HepG2 (cell line): ENCODE measurements around the gene ANO10. TPM values are rescaled to one million over a fixed set of nuclear protein-coding genes. Genes with fewer than 3 reads are reported as not detected.
A peak's percentile ranks its signal among the peaks of the same experiment; 100 is the strongest.

Experiments
- BCL6 ChIP-seq: IDR thresholded peaks from 2 replicates; pipeline ENCODE4 v1.6.1; 2016; ENCODE audit warnings: missing genetic modification reagents, missing compliant biosample characterization
- CEBPB ChIP-seq: IDR thresholded peaks from 2 replicates; pipeline ENCODE4 v1.6.1; 2011; ENCODE audit warnings: low read depth, low read length, improper control_type of control experiment, borderline replicate concordance
- FOSL2 ChIP-seq: sonication (generic); formaldehyde crosslinking; IDR thresholded peaks from 2 replicates; pipeline ENCODE4 v1.4.0; 2020; ENCODE audit warnings: missing genetic modification reagents
- JDP2 ChIP-seq: sonication (generic); formaldehyde crosslinking; IDR thresholded peaks from 2 replicates; pipeline ENCODE4 v1.8.1; 2022; ENCODE audit warnings: missing genetic modification reagents, borderline replicate concordance
- MIXL1 ChIP-seq: IDR thresholded peaks from 2 replicates; pipeline ENCODE4 v1.6.1; 2016
- MYNN ChIP-seq: sonication (generic); formaldehyde crosslinking; IDR thresholded peaks from 2 replicates; pipeline ENCODE4 v1.4.0; 2020; ENCODE audit warnings: mild to moderate bottlenecking, low read depth, missing genetic modification reagents
- SP5 ChIP-seq: IDR thresholded peaks from 2 replicates; pipeline ENCODE4 v1.6.1; 2016; ENCODE audit warnings: low read depth, borderline replicate concordance
- STAT5B ChIP-seq: sonication (generic); formaldehyde crosslinking; IDR thresholded peaks from 2 replicates; pipeline ENCODE4 v1.4.0; 2020; ENCODE audit warnings: missing genetic modification reagents
- ZMYM2 ChIP-seq: sonication (generic); formaldehyde crosslinking; IDR thresholded peaks from 2 replicates; pipeline ENCODE4 v1.8.0; 2022; ENCODE audit warnings: mild to moderate bottlenecking, missing genetic modification reagents
- polyA plus RNA-seq, 8 experiments: library from polyadenylated mRNA; depleted of rRNA in 3 of 8; stranded (reverse) in 7 of 8; unstranded in 1 of 8; fragments of >200 nt; fragmentation: Illumina TruSeq in 4 of 8; extraction: Trizol in 4 of 8; gene quantifications; 2 replicates each; pipeline versions ENCODE4 v1.2.1 to v1.2.3, GENCODE V29; 2011 to 2016; ENCODE audit warnings: low read depth in 4 of 8, missing spikeins in 1 of 8, mixed read lengths in 1 of 8; ENCODE audit not compliant: insufficient read depth in 1 of 8
- total RNA-seq, 5 experiments: library from RNA; depleted of rRNA; stranded (reverse); fragments of >200 nt; fragmentation: Illumina TruSeq; extraction: Trizol; gene quantifications; 2 replicates each; pipeline ENCODE4 v1.2.3, GENCODE V29; 2016; ENCODE audit warnings: low read depth in 1 of 5
- TF ChIP-seq, protein P1 (sequence below): sonication (generic); formaldehyde crosslinking; conservative IDR thresholded peaks from 2 replicates; pipeline ENCODE4 v1.4.0; 2020; ENCODE audit warnings: mild to moderate bottlenecking, missing genetic modification reagents, moderate library complexity
- TF ChIP-seq, protein P2 (sequence below): IDR thresholded peaks from 2 replicates; pipeline ENCODE4 v1.4.0; 2020; ENCODE audit warnings: mild to moderate bottlenecking, missing genetic modification reagents
- TF ChIP-seq, protein P3 (sequence below): sonication (generic); formaldehyde crosslinking; IDR thresholded peaks from 2 replicates; pipeline ENCODE4 v1.4.0; 2020; ENCODE audit warnings: missing genetic modification reagents, borderline replicate concordance
- TF ChIP-seq, protein P4 (sequence below): sonication (generic); formaldehyde crosslinking; IDR thresholded peaks from 2 replicates; pipeline ENCODE4 v1.8.0; 2022; ENCODE audit warnings: missing genetic modification reagents, mild to moderate bottlenecking, moderate library complexity, borderline replicate concordance
- TF ChIP-seq, protein P5 (sequence below): sonication (generic); formaldehyde crosslinking; IDR thresholded peaks from 2 replicates; pipeline ENCODE4 v1.5.0; 2020; ENCODE audit warnings: mild to moderate bottlenecking, missing genetic modification reagents, borderline replicate concordance

ANO10 gene
- total and polyA plus RNA-seq, 2 of the 13 experiments (the other 11 are each of a cell fraction or from before 2014, with no cell fraction given): 10.4 to 13.1 TPM

DNA sequence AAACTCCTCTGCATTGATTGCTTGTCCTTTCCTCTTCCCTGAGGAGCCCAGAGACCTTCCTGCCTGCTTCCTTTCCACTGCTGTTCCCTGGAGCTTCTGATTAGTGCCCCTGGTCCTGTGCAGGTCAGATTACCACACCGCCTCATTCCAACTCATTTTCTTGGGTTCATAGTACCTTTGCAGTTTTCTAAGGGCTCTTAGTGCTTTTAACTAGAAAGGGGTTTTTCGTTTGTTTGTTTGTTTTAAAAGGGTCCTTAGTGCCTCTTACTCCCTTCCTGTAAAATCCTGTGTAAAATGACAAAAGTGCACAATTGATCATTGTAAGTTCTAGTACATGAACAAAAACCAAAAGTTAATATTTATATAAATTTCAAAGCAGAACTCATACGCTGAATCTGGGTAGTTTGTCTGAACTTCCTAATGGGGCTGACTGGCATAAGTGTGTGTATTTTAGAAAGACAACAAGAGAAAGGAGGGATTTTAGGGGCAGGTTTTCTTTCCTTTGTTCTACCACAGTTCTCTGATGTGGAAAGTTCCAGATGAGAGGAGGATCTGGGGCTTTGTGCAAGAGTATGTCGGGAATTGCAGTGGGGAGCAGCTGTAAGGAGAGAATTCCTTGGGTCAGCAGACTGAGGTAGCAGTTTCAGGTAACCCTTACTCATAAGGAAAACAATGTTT is 304.9 kb downstream of the ANO10 start (continued):
- TF ChIP-seq, protein P1, sequence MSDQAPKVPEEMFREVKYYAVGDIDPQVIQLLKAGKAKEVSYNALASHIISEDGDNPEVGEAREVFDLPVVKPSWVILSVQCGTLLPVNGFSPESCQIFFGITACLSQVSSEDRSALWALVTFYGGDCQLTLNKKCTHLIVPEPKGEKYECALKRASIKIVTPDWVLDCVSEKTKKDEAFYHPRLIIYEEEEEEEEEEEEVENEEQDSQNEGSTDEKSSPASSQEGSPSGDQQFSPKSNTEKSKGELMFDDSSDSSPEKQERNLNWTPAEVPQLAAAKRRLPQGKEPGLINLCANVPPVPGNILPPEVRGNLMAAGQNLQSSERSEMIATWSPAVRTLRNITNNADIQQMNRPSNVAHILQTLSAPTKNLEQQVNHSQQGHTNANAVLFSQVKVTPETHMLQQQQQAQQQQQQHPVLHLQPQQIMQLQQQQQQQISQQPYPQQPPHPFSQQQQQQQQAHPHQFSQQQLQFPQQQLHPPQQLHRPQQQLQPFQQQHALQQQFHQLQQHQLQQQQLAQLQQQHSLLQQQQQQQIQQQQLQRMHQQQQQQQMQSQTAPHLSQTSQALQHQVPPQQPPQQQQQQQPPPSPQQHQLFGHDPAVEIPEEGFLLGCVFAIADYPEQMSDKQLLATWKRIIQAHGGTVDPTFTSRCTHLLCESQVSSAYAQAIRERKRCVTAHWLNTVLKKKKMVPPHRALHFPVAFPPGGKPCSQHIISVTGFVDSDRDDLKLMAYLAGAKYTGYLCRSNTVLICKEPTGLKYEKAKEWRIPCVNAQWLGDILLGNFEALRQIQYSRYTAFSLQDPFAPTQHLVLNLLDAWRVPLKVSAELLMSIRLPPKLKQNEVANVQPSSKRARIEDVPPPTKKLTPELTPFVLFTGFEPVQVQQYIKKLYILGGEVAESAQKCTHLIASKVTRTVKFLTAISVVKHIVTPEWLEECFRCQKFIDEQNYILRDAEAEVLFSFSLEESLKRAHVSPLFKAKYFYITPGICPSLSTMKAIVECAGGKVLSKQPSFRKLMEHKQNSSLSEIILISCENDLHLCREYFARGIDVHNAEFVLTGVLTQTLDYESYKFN (CRISPR knock-in tag): peak; percentile 92
- TF ChIP-seq MYNN (CRISPR knock-in tag): peak; percentile 87; the same call in 1 of the 2 replicates
- TF ChIP-seq ZMYM2 (CRISPR knock-in tag): peak; percentile 93
- TF ChIP-seq CEBPB: 0 out of 2 replicates have a peak, but pooled peaks have one; percentile 41
- TF ChIP-seq, protein P2, sequence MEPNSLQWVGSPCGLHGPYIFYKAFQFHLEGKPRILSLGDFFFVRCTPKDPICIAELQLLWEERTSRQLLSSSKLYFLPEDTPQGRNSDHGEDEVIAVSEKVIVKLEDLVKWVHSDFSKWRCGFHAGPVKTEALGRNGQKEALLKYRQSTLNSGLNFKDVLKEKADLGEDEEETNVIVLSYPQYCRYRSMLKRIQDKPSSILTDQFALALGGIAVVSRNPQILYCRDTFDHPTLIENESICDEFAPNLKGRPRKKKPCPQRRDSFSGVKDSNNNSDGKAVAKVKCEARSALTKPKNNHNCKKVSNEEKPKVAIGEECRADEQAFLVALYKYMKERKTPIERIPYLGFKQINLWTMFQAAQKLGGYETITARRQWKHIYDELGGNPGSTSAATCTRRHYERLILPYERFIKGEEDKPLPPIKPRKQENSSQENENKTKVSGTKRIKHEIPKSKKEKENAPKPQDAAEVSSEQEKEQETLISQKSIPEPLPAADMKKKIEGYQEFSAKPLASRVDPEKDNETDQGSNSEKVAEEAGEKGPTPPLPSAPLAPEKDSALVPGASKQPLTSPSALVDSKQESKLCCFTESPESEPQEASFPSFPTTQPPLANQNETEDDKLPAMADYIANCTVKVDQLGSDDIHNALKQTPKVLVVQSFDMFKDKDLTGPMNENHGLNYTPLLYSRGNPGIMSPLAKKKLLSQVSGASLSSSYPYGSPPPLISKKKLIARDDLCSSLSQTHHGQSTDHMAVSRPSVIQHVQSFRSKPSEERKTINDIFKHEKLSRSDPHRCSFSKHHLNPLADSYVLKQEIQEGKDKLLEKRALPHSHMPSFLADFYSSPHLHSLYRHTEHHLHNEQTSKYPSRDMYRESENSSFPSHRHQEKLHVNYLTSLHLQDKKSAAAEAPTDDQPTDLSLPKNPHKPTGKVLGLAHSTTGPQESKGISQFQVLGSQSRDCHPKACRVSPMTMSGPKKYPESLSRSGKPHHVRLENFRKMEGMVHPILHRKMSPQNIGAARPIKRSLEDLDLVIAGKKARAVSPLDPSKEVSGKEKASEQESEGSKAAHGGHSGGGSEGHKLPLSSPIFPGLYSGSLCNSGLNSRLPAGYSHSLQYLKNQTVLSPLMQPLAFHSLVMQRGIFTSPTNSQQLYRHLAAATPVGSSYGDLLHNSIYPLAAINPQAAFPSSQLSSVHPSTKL (CRISPR knock-in tag): peak; percentile 52; the same call in 1 of the 2 replicates
- TF ChIP-seq, protein P3, sequence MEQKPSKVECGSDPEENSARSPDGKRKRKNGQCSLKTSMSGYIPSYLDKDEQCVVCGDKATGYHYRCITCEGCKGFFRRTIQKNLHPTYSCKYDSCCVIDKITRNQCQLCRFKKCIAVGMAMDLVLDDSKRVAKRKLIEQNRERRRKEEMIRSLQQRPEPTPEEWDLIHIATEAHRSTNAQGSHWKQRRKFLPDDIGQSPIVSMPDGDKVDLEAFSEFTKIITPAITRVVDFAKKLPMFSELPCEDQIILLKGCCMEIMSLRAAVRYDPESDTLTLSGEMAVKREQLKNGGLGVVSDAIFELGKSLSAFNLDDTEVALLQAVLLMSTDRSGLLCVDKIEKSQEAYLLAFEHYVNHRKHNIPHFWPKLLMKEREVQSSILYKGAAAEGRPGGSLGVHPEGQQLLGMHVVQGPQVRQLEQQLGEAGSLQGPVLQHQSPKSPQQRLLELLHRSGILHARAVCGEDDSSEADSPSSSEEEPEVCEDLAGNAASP (CRISPR knock-in tag): peak; percentile 32; the same call in 1 of the 2 replicates
- TF ChIP-seq JDP2: no peak
- TF ChIP-seq, protein P4, sequence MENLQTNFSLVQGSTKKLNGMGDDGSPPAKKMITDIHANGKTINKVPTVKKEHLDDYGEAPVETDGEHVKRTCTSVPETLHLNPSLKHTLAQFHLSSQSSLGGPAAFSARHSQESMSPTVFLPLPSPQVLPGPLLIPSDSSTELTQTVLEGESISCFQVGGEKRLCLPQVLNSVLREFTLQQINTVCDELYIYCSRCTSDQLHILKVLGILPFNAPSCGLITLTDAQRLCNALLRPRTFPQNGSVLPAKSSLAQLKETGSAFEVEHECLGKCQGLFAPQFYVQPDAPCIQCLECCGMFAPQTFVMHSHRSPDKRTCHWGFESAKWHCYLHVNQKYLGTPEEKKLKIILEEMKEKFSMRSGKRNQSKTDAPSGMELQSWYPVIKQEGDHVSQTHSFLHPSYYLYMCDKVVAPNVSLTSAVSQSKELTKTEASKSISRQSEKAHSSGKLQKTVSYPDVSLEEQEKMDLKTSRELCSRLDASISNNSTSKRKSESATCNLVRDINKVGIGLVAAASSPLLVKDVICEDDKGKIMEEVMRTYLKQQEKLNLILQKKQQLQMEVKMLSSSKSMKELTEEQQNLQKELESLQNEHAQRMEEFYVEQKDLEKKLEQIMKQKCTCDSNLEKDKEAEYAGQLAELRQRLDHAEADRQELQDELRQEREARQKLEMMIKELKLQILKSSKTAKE (CRISPR knock-in tag): 0 out of 2 replicates have a peak, but pooled peaks have one; percentile 15
- TF ChIP-seq SP5 (CRISPR knock-in tag): 0 out of 2 replicates have a peak, but pooled peaks have one; percentile 43
- TF ChIP-seq STAT5B (CRISPR knock-in tag): no peak
- TF ChIP-seq, protein P5, sequence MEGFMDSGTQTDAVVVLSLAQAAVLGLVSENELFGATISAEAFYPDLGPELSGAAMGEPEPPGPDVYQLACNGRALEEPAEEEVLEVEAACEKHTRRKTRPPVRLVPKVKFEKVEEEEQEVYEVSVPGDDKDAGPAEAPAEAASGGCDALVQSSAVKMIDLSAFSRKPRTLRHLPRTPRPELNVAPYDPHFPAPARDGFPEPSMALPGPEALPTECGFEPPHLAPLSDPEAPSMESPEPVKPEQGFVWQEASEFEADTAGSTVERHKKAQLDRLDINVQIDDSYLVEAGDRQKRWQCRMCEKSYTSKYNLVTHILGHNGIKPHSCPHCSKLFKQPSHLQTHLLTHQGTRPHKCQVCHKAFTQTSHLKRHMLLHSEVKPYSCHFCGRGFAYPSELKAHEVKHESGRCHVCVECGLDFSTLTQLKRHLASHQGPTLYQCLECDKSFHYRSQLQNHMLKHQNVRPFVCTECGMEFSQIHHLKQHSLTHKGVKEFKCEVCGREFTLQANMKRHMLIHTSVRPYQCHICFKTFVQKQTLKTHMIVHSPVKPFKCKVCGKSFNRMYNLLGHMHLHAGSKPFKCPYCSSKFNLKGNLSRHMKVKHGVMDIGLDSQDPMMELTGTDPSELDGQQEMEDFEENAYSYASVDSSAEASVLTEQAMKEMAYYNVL (CRISPR knock-in tag): peak; percentile 97
- peak; percentile 53 for TF ChIP-seq FOSL2 (CRISPR knock-in tag)
- peak; percentile 71 for TF ChIP-seq MIXL1 (CRISPR knock-in tag)
- peak; percentile 72 for TF ChIP-seq BCL6
